ES-I3 (cell line): Measurements from ENCODE around the gene CHST11.

Source experiments
- H3K36me3 ChIP-seq: 2 replicates; pipeline ENCODE4 v1.6.1; 2013; ENCODE audit warnings: mild to moderate bottlenecking, low read length, control low read depth, moderate library complexity; ENCODE audit not compliant: insufficient read depth
- H3K4me1 ChIP-seq: 2 replicates; pipeline ENCODE4 v1.6.1; 2013; ENCODE audit warnings: mild to moderate bottlenecking, control low read depth, low read length; ENCODE audit not compliant: insufficient read depth
- H3K9ac ChIP-seq: 2 replicates; pipeline ENCODE4 v1.6.1; 2013; ENCODE audit warnings: low read depth, mild to moderate bottlenecking, low read length, moderate library complexity
- H3K9me3 ChIP-seq: 2 replicates; pipeline ENCODE4 v1.6.1; 2013; ENCODE audit warnings: mild to moderate bottlenecking, low read length, moderate library complexity; ENCODE audit not compliant: control insufficient read depth, insufficient read depth

The CHST11 gene

GRCh38 chr12:104698871-104699270 lies 242.1 kb downstream of the CHST11 start:
- no peak overlapping the region for H3K9ac ChIP-seq
- no peaks in the 10 kb centered on the region; the same call in 1 of the 2 replicates for H3K36me3 ChIP-seq
- H3K4me1 ChIP-seq, result peaks cover 26% of the 10 kb centered on the region
- H3K9me3 ChIP-seq, result no peaks in the 10 kb centered on the region

GRCh38 chr12:104699489-104700190 lies 242.9 kb downstream of the CHST11 start:
- Histone ChIP-seq H3K36me3 (no peaks in the 10 kb centered on the region; the same call in 1 of the 2 replicates), H3K9me3 (no peaks in the 10 kb centered on the region), H3K9ac (no peak overlapping the region), H3K4me1 (peaks cover 28% of the 10 kb centered on the region)

DNA sequence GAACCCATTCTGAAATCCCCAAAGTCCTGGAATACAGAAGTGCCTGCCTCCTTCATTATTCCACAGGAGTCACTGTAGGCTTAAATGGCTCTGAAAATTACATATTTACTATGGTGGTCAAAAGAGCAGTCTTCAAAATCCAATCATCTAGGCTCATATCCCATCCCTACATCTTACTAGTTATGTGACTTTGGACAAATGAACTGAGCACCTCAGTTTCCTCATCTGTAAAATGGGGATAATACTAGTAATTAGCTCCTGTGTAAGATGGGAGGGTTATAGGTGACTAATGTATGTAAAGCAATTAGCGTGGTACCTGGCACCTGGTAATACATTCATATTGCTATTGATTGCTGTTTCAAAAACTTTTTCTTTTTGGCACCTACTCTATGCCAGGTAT lies 243.6 kb downstream of the CHST11 start:
- no peaks in the 10 kb centered on the region; the same call in 1 of the 2 replicates for H3K36me3 ChIP-seq
- no peaks in the 10 kb centered on the region for H3K9me3 ChIP-seq
- H3K9ac ChIP-seq, result no peak overlapping the region
- H3K4me1 ChIP-seq, result peaks cover 30% of the 10 kb centered on the region

GRCh38 chr12:104701301-104701700 lies 244.6 kb downstream of the CHST11 start:
- Histone ChIP-seq H3K9me3 (no peaks in the 10 kb centered on the region), H3K36me3 (no peaks in the 10 kb centered on the region; the same call in 1 of the 2 replicates), H3K4me1 (peaks cover 25% of the 10 kb centered on the region), H3K9ac (no peak overlapping the region)

- no peaks in the 10 kb centered on the region; the same call in 1 of the 2 replicates for H3K36me3 ChIP-seq
- H3K9ac ChIP-seq, result no peak overlapping the region
- peaks cover 25% of the 10 kb centered on the region for H3K4me1 ChIP-seq
- H3K9me3 ChIP-seq, result no peaks in the 10 kb centered on the region
These were observed 245.0 kb downstream of the CHST11 start for GRCh38 chr12:104701756-104702155.

DNA sequence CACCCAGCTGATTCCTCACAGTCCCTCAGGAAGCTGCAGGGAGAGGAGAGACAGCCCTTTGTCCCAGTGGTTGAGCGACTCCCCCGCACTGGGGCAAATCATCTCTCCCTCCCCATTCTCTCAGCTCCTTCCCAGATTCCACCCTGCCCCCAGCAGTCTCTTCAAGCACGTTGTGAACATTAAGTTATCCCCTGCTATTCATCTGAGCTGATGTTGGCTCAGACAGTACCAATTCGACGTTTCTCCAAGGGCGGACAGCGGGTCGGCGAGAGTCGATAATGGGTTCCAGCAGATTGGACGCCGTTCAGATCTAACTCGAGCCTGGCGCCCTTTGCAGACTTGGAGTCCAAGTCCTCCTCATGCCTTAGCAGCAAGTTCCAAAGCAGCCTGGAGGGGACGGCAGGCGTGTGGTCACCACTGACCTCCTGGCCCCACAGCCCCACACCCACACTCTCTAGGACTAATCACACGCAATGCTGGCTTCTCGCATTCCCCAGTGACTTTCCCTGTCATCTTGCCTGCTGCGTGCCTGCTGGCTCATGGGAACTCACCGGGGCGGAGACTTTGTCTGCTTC lies 245.9 kb downstream of the CHST11 start:
- Histone ChIP-seq H3K9ac (no peak overlapping the region), H3K9me3 (no peaks in the 10 kb centered on the region), H3K36me3 (no peaks in the 10 kb centered on the region; the same call in 1 of the 2 replicates), H3K4me1 (peaks cover 25% of the 10 kb centered on the region)

- no peaks in the 10 kb centered on the region; the same call in 1 of the 2 replicates for H3K36me3 ChIP-seq
- H3K9me3 ChIP-seq, result no peaks in the 10 kb centered on the region
- H3K4me1 ChIP-seq, result peaks cover 31% of the 10 kb centered on the region
- no peak overlapping the region for H3K9ac ChIP-seq
These were observed 246.6 kb downstream of the CHST11 start for GRCh38 chr12:104703372-104703771.

GRCh38 chr12:104704224-104704779 lies 247.6 kb downstream of the CHST11 start:
- Histone ChIP-seq H3K36me3 (no peaks in the 10 kb centered on the region; the same call in 1 of the 2 replicates), H3K4me1 (peaks cover 39% of the 10 kb centered on the region), H3K9ac (no peak overlapping the region), H3K9me3 (no peaks in the 10 kb centered on the region)

DNA sequence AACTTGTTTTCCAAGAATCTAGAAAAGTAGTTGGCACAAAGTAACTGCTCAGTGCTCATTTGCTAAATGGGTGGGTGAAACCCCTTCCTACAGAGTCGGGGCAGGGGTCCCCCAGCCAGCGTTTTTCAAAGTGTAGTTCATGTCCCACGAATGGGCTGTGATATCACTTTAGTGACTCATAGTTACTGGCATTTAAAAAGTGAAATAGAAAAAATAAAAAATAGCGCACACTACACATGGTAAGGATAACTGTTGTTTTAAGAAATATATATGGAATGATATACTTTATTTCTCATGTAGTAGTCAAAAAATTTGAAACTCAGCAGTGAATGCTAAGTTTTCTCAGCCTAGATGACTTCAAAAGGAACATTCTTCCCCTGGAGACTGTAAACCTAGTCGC lies 250.4 kb downstream of the CHST11 start:
- no peaks in the 10 kb centered on the region; the same call in 1 of the 2 replicates for H3K36me3 ChIP-seq

GRCh38 chr12:104707794-104708558 lies 251.2 kb downstream of the CHST11 start:
- Histone ChIP-seq H3K36me3 (no peaks in the 10 kb centered on the region), H3K4me1 (peaks cover 37% of the 10 kb centered on the region), H3K9ac (no peak overlapping the region), H3K9me3 (no peaks in the 10 kb centered on the region)

More for the DNA sequence above, 250.4 kb downstream of the CHST11 start:
- peaks cover 43% of the 10 kb centered on the region for H3K4me1 ChIP-seq
- no peak overlapping the region for H3K9ac ChIP-seq
- no peaks in the 10 kb centered on the region for H3K9me3 ChIP-seq

- no peak overlapping the region for H3K9ac ChIP-seq
- peaks cover 29% of the 10 kb centered on the region for H3K4me1 ChIP-seq
- no peaks in the 10 kb centered on the region for H3K36me3 ChIP-seq
- H3K9me3 ChIP-seq, result no peaks in the 10 kb centered on the region
These were observed 252.1 kb downstream of the CHST11 start for GRCh38 chr12:104708891-104709290.

GRCh38 chr12:104709692-104710435 lies 253.1 kb downstream of the CHST11 start:
- Histone ChIP-seq H3K36me3 (no peaks in the 10 kb centered on the region), H3K4me1 (peaks cover 20% of the 10 kb centered on the region), H3K9ac (no peak overlapping the region), H3K9me3 (no peaks in the 10 kb centered on the region)

DNA sequence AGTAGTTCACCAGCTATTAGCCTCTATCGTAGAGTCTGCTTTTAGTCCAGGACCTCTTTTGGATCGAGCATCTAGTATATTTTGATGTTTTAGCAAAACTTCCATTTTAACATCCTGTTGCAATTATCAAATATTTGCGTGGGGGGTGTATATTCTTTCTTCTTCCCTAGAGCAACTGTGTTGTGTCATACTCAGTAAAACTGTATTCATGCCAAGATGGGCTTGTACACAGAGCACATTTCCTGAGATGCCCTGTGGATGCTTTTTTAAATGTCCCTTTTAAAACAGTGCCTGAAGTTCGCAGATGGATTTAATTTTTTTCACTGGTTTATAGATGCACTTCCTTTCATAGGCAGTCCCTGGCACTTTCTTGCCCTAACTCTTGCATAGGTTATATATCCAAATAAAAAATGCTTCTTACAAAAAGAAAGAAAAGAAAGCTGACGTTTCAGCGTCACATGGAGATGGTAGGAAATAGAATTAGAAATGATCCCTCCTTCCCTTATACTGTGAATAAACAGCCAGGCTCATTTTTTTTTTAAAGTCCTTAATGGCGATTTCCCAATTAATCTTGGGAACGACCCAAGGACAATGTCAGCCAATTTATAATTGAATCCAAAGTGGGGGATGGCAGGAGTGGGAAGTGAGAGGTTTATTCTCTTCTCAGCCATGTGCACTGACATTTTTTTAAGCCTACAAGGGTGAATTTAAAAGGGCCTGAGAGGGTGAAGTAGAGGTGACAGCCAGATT lies 254.4 kb downstream of the CHST11 start:
- Histone ChIP-seq H3K9me3 (no peaks in the 10 kb centered on the region), H3K36me3 (no peaks in the 10 kb centered on the region), H3K9ac (no peak overlapping the region), H3K4me1 (peaks cover 20% of the 10 kb centered on the region)
